Endodermal cell (in vitro differentiated cells): Measurements from ENCODE around the gene CAB39. TPM values are rescaled to one million over a fixed set of nuclear protein-coding genes. Genes with fewer than 3 reads are reported as not detected.
A peak's percentile ranks its signal among the peaks of the same experiment; 100 is the strongest.

ENCODE experiments used
- DNase-seq: peaks from one replicate; pipeline ENCODE4 v3.0.0-alpha.2; 2017
- H3K27ac ChIP-seq: 2 replicates; pipeline ENCODE4 v1.5.1; 2013; ENCODE audit warnings: mild to moderate bottlenecking, low read depth, low read length, moderate library complexity
- H3K27me3 ChIP-seq: 2 replicates; pipeline ENCODE4 v1.6.1; 2013; ENCODE audit warnings: mild to moderate bottlenecking, low read length, moderate library complexity; ENCODE audit not compliant: insufficient read depth, control insufficient read depth, poor library complexity, severe bottlenecking
- H3K36me3 ChIP-seq: 2 replicates; pipeline ENCODE4 v1.7.0; 2013; ENCODE audit warnings: mild to moderate bottlenecking, low read length, moderate library complexity; ENCODE audit not compliant: control insufficient read depth, insufficient read depth
- H3K4me1 ChIP-seq: one replicate; pipeline ENCODE4 v1.7.0; 2013; ENCODE audit warnings: low read length; ENCODE audit not compliant: control insufficient read depth, insufficient read depth
- H3K4me3 ChIP-seq: 2 replicates; pipeline ENCODE4 v1.5.1; 2013; ENCODE audit warnings: mild to moderate bottlenecking, low read length, moderate library complexity
- H3K9ac ChIP-seq: 2 replicates; pipeline ENCODE4 v1.6.1; 2013; ENCODE audit warnings: mild to moderate bottlenecking, low read length, moderate library complexity; ENCODE audit not compliant: poor library complexity, severe bottlenecking; ENCODE audit errors: extremely low read depth
- H3K9me3 ChIP-seq: 2 replicates; pipeline ENCODE4 v1.6.1; 2013; ENCODE audit warnings: mild to moderate bottlenecking, low read length, moderate library complexity; ENCODE audit not compliant: control insufficient read depth
- H3K27ac Mint-ChIP-seq: 2 replicates; pipeline ENCODE4 v1.8.0; 2020; ENCODE audit warnings: mixed read lengths
- H3K27me3 Mint-ChIP-seq: 2 replicates; pipeline ENCODE4 v1.8.0; 2021; ENCODE audit warnings: mild to moderate bottlenecking, mixed read lengths; ENCODE audit not compliant: insufficient read depth
- H3K36me3 Mint-ChIP-seq: 2 replicates; pipeline ENCODE4 v1.8.0; 2020; ENCODE audit warnings: low read depth, mixed read lengths
- H3K4me1 Mint-ChIP-seq: 2 replicates; pipeline ENCODE4 v1.8.0; 2020; ENCODE audit warnings: mixed read lengths
- H3K4me3 Mint-ChIP-seq: 2 replicates; pipeline ENCODE4 v1.8.0; 2020; ENCODE audit warnings: mild to moderate bottlenecking, moderate library complexity, mixed read lengths
- H3K9me3 Mint-ChIP-seq: 2 replicates; pipeline ENCODE4 v1.8.0; 2020; ENCODE audit warnings: mild to moderate bottlenecking, mixed read lengths
- WGBS, 2 experiments: methylation state at CpG; one replicate each; pipeline versions ENCODE4 v1.1.5 to v1.1.7; 2013; ENCODE audit warnings: missing lambda C conversion rate in 2 of 2, mixed read lengths in 1 of 2; ENCODE audit not compliant: insufficient coverage in 1 of 2, insufficient read length in 1 of 2; 5-methylcytosine and 5-hydroxymethylcytosine counted together
- total RNA-seq, 2 donors: library from RNA; stranded (reverse); fragmentation: NEBNext Ultra II Directional in 1 of 2; extraction: Animal tissue kit (Norgen Biotek cat#: 25700) in 1 of 2; gene quantifications; 2 replicates in 1 of 2; 3 replicates in 1 of 2; pipeline ENCODE4 v1.2.1, GENCODE V29; 2021
- TF ChIP-seq, protein P1 (sequence below): fragments of 200-600 bp; sonication (generic); conservative IDR thresholded peaks from 2 replicates; pipeline ENCODE4 v1.5.0; 2021; ENCODE audit warnings: antibody characterized with exemption, mild to moderate bottlenecking

The CAB39 gene
- total RNA-seq, 2 donors from 2014 or later = 41.4 to 48.4 TPM

GRCh38 chr2:230765611-230766300, 53.1 kb downstream of the CAB39 start:
- no peak overlapping the region for H3K4me3 ChIP-seq
- H3K27me3 ChIP-seq = no peaks in the 10 kb centered on the region
- no peak overlapping the region for H3K9ac ChIP-seq
- Mint-ChIP-seq H3K4me3 (no peak overlapping the region), H3K36me3 (peaks cover 48% of the 10 kb centered on the region), H3K27ac (peak overlapping the region; percentile 83), H3K27me3 (no peaks in the 10 kb centered on the region), H3K4me1 (peaks cover 23% of the 10 kb centered on the region), H3K9me3 (no peaks in the 10 kb centered on the region)
- TF ChIP-seq, protein P1, sequence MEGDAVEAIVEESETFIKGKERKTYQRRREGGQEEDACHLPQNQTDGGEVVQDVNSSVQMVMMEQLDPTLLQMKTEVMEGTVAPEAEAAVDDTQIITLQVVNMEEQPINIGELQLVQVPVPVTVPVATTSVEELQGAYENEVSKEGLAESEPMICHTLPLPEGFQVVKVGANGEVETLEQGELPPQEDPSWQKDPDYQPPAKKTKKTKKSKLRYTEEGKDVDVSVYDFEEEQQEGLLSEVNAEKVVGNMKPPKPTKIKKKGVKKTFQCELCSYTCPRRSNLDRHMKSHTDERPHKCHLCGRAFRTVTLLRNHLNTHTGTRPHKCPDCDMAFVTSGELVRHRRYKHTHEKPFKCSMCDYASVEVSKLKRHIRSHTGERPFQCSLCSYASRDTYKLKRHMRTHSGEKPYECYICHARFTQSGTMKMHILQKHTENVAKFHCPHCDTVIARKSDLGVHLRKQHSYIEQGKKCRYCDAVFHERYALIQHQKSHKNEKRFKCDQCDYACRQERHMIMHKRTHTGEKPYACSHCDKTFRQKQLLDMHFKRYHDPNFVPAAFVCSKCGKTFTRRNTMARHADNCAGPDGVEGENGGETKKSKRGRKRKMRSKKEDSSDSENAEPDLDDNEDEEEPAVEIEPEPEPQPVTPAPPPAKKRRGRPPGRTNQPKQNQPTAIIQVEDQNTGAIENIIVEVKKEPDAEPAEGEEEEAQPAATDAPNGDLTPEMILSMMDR = peak; percentile 38
- peaks cover under 1% of the 10 kb centered on the region for H3K4me1 ChIP-seq
- no peaks in the 10 kb centered on the region for H3K9me3 ChIP-seq
- 80% methylated on average over 4 of the region's 4 CpGs; no CpG with 5 or more reads in 1 of the 2 experiments for WGBS, 2 experiments
- H3K36me3 ChIP-seq = peaks cover 62% of the 10 kb centered on the region
- H3K27ac ChIP-seq = no peak overlapping the region
- DNase-seq = no peak

GRCh38 chr2:230767862-230768388, 55.3 kb downstream of the CAB39 start:
- H3K27me3 Mint-ChIP-seq = no peaks in the 10 kb centered on the region
- no peaks in the 10 kb centered on the region for H3K9me3 Mint-ChIP-seq
- peaks cover 56% of the 10 kb centered on the region for H3K36me3 Mint-ChIP-seq
- Histone ChIP-seq H3K9ac (no peak overlapping the region), H3K36me3 (peaks cover 59% of the 10 kb centered on the region), H3K27ac (no peak overlapping the region), H3K4me3 (no peak overlapping the region), H3K4me1 (no peaks in the 10 kb centered on the region), H3K9me3 (peaks cover 9% of the 10 kb centered on the region), H3K27me3 (no peaks in the 10 kb centered on the region)
- no peak for DNase-seq
- no peak overlapping the region for H3K27ac Mint-ChIP-seq
- no peak overlapping the region for H3K4me3 Mint-ChIP-seq
- WGBS, 2 experiments = 95 to 100% methylated on average over 1 to 2 of the region's 2 CpGs
- H3K4me1 Mint-ChIP-seq = peaks cover 18% of the 10 kb centered on the region
- TF ChIP-seq, protein P1 = no peak

- Histone ChIP-seq H3K4me3 (no peak overlapping the region), H3K9me3 (peaks cover 9% of the 10 kb centered on the region), H3K27me3 (no peaks in the 10 kb centered on the region), H3K4me1 (no peaks in the 10 kb centered on the region), H3K36me3 (peaks cover 46% of the 10 kb centered on the region), H3K27ac (no peak overlapping the region), H3K9ac (no peak overlapping the region)
- H3K4me1 Mint-ChIP-seq = peaks cover 11% of the 10 kb centered on the region
- H3K27me3 Mint-ChIP-seq = no peaks in the 10 kb centered on the region
- peaks cover 51% of the 10 kb centered on the region for H3K36me3 Mint-ChIP-seq
- no peak overlapping the region for H3K27ac Mint-ChIP-seq
- no peaks in the 10 kb centered on the region for H3K9me3 Mint-ChIP-seq
- DNase-seq = no peak
- H3K4me3 Mint-ChIP-seq = no peak overlapping the region
- WGBS, 2 experiments = 93% methylated on average over 3 of the region's 3 CpGs; no CpG with 5 or more reads in 1 of the 2 experiments
- TF ChIP-seq, protein P1 = no peak
Measured at GRCh38 chr2:230770804-230771203, 58.2 kb downstream of the CAB39 start.
